Chondrocyte (in vitro differentiated cells): ENCODE measurements around the gene SLN. TPM values are rescaled to one million over a fixed set of nuclear protein-coding genes. Genes with fewer than 3 reads are reported as not detected.

Source experiments
- DNase-seq: peaks from one replicate; pipeline ENCODE4 v3.0.0; 2021; ENCODE audit warnings: mixed read lengths, low spot score
- H3K27ac Mint-ChIP-seq: one replicate; pipeline ENCODE4 v1.8.0; 2021; ENCODE audit warnings: mild to moderate bottlenecking, moderate library complexity, mixed read lengths; ENCODE audit not compliant: unreplicated experiment
- H3K27me3 Mint-ChIP-seq: 2 replicates; pipeline ENCODE4 v1.8.0; 2021; ENCODE audit warnings: low read depth, mixed read lengths
- H3K36me3 Mint-ChIP-seq: 2 replicates; pipeline ENCODE4 v1.8.0; 2021; ENCODE audit warnings: low read depth, mixed read lengths
- H3K4me1 Mint-ChIP-seq: 2 replicates; pipeline ENCODE4 v1.8.0; 2021; ENCODE audit warnings: low read depth, mild to moderate bottlenecking, mixed read lengths
- H3K4me3 Mint-ChIP-seq: one replicate; pipeline ENCODE4 v1.8.0; 2021; ENCODE audit warnings: mild to moderate bottlenecking, moderate library complexity, mixed read lengths; ENCODE audit not compliant: unreplicated experiment
- H3K9me3 Mint-ChIP-seq: 2 replicates; pipeline ENCODE4 v1.8.0; 2021; ENCODE audit warnings: low read depth, mixed read lengths
- CTCF ChIP-seq: fragments of 200-600 bp; sonication (generic); IDR thresholded peaks from 2 replicates; pipeline ENCODE4 v1.5.0; 2021; ENCODE audit warnings: antibody characterized with exemption, mild to moderate bottlenecking, moderate library complexity
- total RNA-seq: library from RNA; stranded (reverse); gene quantifications from 3 replicates; pipeline ENCODE4 v1.2.1, GENCODE V29; 2021

SLN gene
- total RNA-seq, 1 donor from 2014 or later = not detected

- H3K27ac Mint-ChIP-seq = peak overlapping the region; percentile 42
- no peak for TF ChIP-seq CTCF
- no peaks in the 10 kb centered on the region for H3K36me3 Mint-ChIP-seq
- no peak for DNase-seq
- H3K4me1 Mint-ChIP-seq = peaks cover 23% of the 10 kb centered on the region
- no peaks in the 10 kb centered on the region for H3K9me3 Mint-ChIP-seq
- H3K27me3 Mint-ChIP-seq = no peaks in the 10 kb centered on the region
- H3K4me3 Mint-ChIP-seq = no peak overlapping the region
Measured at GRCh38 chr11:107696140-107696539, 15.7 kb downstream of the SLN start.

GRCh38 chr11:107695446-107695845 lies 16.4 kb downstream of the SLN start:
- Mint-ChIP-seq H3K27me3 (no peaks in the 10 kb centered on the region), H3K9me3 (no peaks in the 10 kb centered on the region), H3K4me3 (no peak overlapping the region), H3K4me1 (peaks cover 30% of the 10 kb centered on the region), H3K27ac (no peak overlapping the region), H3K36me3 (no peaks in the 10 kb centered on the region)
- TF ChIP-seq CTCF = no peak
- no peak for DNase-seq

- TF ChIP-seq CTCF = no peak
- Mint-ChIP-seq H3K9me3 (no peaks in the 10 kb centered on the region), H3K4me1 (peaks cover 29% of the 10 kb centered on the region), H3K27ac (peak overlapping the region; percentile 82), H3K4me3 (no peak overlapping the region), H3K27me3 (no peaks in the 10 kb centered on the region), H3K36me3 (no peaks in the 10 kb centered on the region)
- no peak for DNase-seq
Measured at GRCh38 chr11:107691000-107691750, 20.7 kb downstream of the SLN start.

- Mint-ChIP-seq H3K9me3 (no peaks in the 10 kb centered on the region), H3K36me3 (no peaks in the 10 kb centered on the region), H3K4me3 (no peak overlapping the region), H3K27ac (peak overlapping the region; percentile 28), H3K4me1 (peaks cover 24% of the 10 kb centered on the region), H3K27me3 (no peaks in the 10 kb centered on the region)
- no peak for DNase-seq
- TF ChIP-seq CTCF = peak; percentile 90
Measured at GRCh38 chr11:107689317-107690202, 22.3 kb downstream of the SLN start.

GRCh38 chr11:107688322-107688918 lies 23.4 kb downstream of the SLN start:
- no peaks in the 10 kb centered on the region for H3K36me3 Mint-ChIP-seq
- H3K27ac Mint-ChIP-seq = no peak overlapping the region
- peaks cover 24% of the 10 kb centered on the region for H3K4me1 Mint-ChIP-seq
- no peak for TF ChIP-seq CTCF
- H3K4me3 Mint-ChIP-seq = no peak overlapping the region
- DNase-seq = no peak
- no peaks in the 10 kb centered on the region for H3K9me3 Mint-ChIP-seq
- no peaks in the 10 kb centered on the region for H3K27me3 Mint-ChIP-seq
